Osteoblast (primary cell): ENCODE data around the gene RAX. TPM values are rescaled to one million over a fixed set of nuclear protein-coding genes. Genes with fewer than 3 reads are reported as not detected.

ENCODE experiments used
- DNase-seq: peaks from one replicate; pipeline ENCODE4 v3.0.0; 2011; ENCODE audit warnings: low spot score, mixed read lengths; ENCODE audit not compliant: insufficient read length; ENCODE audit errors: missing footprints
- H2AFZ ChIP-seq: 2 replicates; pipeline ENCODE4 v1.6.0; 2011; ENCODE audit warnings: mild to moderate bottlenecking, low read length
- H3K27ac ChIP-seq: 2 replicates; pipeline ENCODE4 v1.5.1; 2011; ENCODE audit warnings: mild to moderate bottlenecking, low read depth, low read length, moderate library complexity
- H3K27me3 ChIP-seq: 2 replicates; pipeline ENCODE4 v1.6.0; 2012; ENCODE audit warnings: mild to moderate bottlenecking, control low read depth, inconsistent platforms, low read length, moderate library complexity; ENCODE audit not compliant: insufficient read depth
- H3K36me3 ChIP-seq: 2 replicates; pipeline ENCODE4 v1.5.1; 2011; ENCODE audit warnings: mild to moderate bottlenecking, low read length, control low read depth, moderate library complexity; ENCODE audit not compliant: insufficient read depth
- H3K4me1 ChIP-seq: 2 replicates; pipeline ENCODE4 v1.5.1; 2011; ENCODE audit warnings: mild to moderate bottlenecking, low read length, control low read depth, moderate library complexity; ENCODE audit not compliant: insufficient read depth
- H3K4me2 ChIP-seq: 2 replicates; pipeline ENCODE4 v1.6.0; 2011; ENCODE audit warnings: mild to moderate bottlenecking, low read length; ENCODE audit not compliant: insufficient read depth
- H3K4me3 ChIP-seq: fragments of 200-600 bp; sonication (generic); 3 replicates; pipeline ENCODE4 v1.5.1; 2012; ENCODE audit warnings: mild to moderate bottlenecking, low read length, inconsistent platforms; ENCODE audit not compliant: insufficient read depth
- H3K79me2 ChIP-seq: 2 replicates; pipeline ENCODE4 v1.6.0; 2012; ENCODE audit warnings: mild to moderate bottlenecking, low read length, control low read depth, inconsistent platforms; ENCODE audit not compliant: insufficient read depth
- H3K9me3 ChIP-seq: 2 replicates; pipeline ENCODE4 v1.5.1; 2011; ENCODE audit warnings: low read depth, low read length, control low read depth
- H4K20me1 ChIP-seq: 2 replicates; pipeline ENCODE4 v1.6.0; 2012; ENCODE audit warnings: mild to moderate bottlenecking, low read length, control low read depth; ENCODE audit not compliant: insufficient read depth
- total RNA-seq: library from RNA; depleted of rRNA; stranded (reverse); fragments of >200 nt; gene quantifications from 2 replicates; pipeline ENCODE4 v1.2.3, GENCODE V29; 2012
- TF ChIP-seq, protein P1 (sequence below): IDR thresholded peaks from 2 replicates; pipeline ENCODE4 v1.5.1; 2011; ENCODE audit warnings: mild to moderate bottlenecking, low read depth, low read length, moderate library complexity; ENCODE audit errors: extremely low read depth

RAX gene
- total RNA-seq, 1 donor, result not detected

DNA sequence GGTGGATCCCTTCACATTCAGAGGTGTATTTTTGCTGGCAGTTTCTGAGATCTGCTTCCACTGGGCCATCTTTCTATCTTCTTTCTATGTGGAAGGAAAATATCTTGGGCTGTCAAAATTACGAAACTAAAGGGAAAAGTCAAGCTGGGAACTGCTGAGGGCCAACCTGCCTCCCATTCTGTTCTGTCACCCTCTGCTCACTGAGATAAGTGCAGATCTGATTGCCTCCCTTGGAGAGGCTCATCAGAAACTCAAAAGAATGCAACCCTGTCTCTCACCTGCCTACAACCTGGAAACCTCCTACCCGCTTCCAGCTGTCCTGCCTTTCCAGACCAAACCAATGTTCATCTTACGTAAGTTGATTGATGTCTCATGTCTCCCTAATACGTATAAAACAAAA, 26.5 kb downstream of the RAX start:
- no peak overlapping the region for H3K4me2 ChIP-seq
- no peaks in the 10 kb centered on the region for H4K20me1 ChIP-seq
- no peaks in the 10 kb centered on the region for H3K79me2 ChIP-seq
- H3K27me3 ChIP-seq, result peaks cover 30% of the 10 kb centered on the region
- TF ChIP-seq, protein P1, sequence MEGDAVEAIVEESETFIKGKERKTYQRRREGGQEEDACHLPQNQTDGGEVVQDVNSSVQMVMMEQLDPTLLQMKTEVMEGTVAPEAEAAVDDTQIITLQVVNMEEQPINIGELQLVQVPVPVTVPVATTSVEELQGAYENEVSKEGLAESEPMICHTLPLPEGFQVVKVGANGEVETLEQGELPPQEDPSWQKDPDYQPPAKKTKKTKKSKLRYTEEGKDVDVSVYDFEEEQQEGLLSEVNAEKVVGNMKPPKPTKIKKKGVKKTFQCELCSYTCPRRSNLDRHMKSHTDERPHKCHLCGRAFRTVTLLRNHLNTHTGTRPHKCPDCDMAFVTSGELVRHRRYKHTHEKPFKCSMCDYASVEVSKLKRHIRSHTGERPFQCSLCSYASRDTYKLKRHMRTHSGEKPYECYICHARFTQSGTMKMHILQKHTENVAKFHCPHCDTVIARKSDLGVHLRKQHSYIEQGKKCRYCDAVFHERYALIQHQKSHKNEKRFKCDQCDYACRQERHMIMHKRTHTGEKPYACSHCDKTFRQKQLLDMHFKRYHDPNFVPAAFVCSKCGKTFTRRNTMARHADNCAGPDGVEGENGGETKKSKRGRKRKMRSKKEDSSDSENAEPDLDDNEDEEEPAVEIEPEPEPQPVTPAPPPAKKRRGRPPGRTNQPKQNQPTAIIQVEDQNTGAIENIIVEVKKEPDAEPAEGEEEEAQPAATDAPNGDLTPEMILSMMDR, result no peak
- H3K4me3 ChIP-seq, result no peak overlapping the region
- H3K4me1 ChIP-seq, result no peaks in the 10 kb centered on the region
- H3K27ac ChIP-seq, result no peak overlapping the region
- H2AFZ ChIP-seq, result no peak overlapping the region
- no peaks in the 10 kb centered on the region for H3K9me3 ChIP-seq
- no peak for DNase-seq
- no peaks in the 10 kb centered on the region for H3K36me3 ChIP-seq

DNA sequence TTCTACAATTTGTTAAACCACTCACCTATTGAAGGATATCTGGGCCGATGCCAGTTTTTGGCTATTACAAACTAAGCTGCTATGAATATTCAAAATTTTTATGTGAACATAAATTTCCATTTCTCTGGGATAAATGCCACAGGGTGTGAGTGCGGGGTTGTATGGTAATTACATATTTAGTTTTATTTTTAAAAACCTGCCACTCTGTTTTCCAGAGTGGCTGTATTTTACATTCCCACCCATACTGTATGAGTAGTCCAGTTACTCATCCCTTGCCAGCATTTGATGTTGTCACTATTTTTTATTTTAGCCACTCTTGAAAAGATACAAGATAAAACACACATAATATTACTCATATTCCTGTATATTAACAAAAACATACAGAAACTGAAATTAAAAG, 30.3 kb downstream of the RAX start:
- no peaks in the 10 kb centered on the region for H4K20me1 ChIP-seq
- H3K4me2 ChIP-seq, result no peak overlapping the region
- no peaks in the 10 kb centered on the region for H3K9me3 ChIP-seq
- peaks cover 31% of the 10 kb centered on the region for H3K27me3 ChIP-seq
- no peak overlapping the region for H3K4me3 ChIP-seq
- no peaks in the 10 kb centered on the region for H3K4me1 ChIP-seq
- no peaks in the 10 kb centered on the region for H3K36me3 ChIP-seq
- no peak for DNase-seq
- no peak overlapping the region for H2AFZ ChIP-seq
- no peak overlapping the region for H3K27ac ChIP-seq
- TF ChIP-seq, protein P1, result no peak
- no peaks in the 10 kb centered on the region for H3K79me2 ChIP-seq

DNA sequence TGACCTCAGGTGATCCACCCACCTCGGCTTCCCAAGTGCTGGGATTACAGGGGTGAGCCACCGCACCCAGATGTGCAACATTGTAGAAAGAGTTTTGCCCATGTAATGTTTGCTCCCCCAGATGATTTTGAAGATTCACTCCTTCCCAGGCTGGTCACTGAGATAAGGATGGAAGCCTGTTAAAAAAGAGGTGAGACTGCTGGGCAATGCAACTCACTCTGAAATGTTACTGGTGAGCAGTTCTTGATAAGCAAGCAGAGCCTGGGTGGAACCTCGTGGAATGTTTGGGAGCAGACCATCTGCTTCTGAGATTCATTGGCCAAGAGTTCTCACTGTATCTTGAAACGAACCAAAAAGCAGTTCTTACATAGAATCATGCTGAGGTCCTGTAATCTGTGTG, 33.6 kb downstream of the RAX start:
- no peak for DNase-seq
- no peaks in the 10 kb centered on the region for H4K20me1 ChIP-seq
- H3K79me2 ChIP-seq, result no peaks in the 10 kb centered on the region
- TF ChIP-seq, protein P1, result no peak
- H3K27me3 ChIP-seq, result peaks cover 9% of the 10 kb centered on the region
- H3K9me3 ChIP-seq, result no peaks in the 10 kb centered on the region
- H3K4me1 ChIP-seq, result no peaks in the 10 kb centered on the region
- H3K4me3 ChIP-seq, result no peak overlapping the region
- no peak overlapping the region for H3K27ac ChIP-seq
- H3K36me3 ChIP-seq, result no peaks in the 10 kb centered on the region
- no peak overlapping the region for H3K4me2 ChIP-seq
- H2AFZ ChIP-seq, result no peak overlapping the region

DNA sequence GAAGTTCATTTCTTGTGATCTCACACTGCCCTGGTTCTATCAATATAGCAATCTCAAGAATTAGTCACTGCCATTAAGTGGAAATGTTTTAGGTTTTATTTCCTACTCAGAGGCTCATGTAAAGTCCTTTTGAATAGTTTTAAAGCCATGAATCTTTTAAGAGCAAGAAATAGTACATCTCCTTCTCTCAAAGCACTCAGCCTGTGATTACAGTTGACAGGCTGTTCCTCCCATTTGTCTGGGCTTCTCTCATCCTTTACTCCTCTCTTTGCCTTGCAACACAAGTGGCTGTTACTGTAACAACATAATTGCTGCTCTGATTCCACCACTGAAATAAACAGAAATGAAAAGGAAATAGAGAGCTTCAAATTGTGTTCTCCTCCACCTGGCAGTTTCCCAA, 34.9 kb downstream of the RAX start:
- Histone ChIP-seq H3K36me3 (no peaks in the 10 kb centered on the region), H3K4me3 (no peak overlapping the region), H3K4me2 (no peak overlapping the region), H3K9me3 (no peaks in the 10 kb centered on the region), H2AFZ (no peak overlapping the region), H3K4me1 (no peaks in the 10 kb centered on the region), H3K79me2 (no peaks in the 10 kb centered on the region), H4K20me1 (no peaks in the 10 kb centered on the region), H3K27me3 (peaks cover 6% of the 10 kb centered on the region), H3K27ac (no peak overlapping the region)
- TF ChIP-seq, protein P1, result no peak
- DNase-seq, result no peak
